Stimulated activated CD8-positive, alpha-beta memory T cell treated with anti-CD3 and anti-CD28 coated beads, Interleukin-7, amount 100 ng/mL, for 24 hours (primary cell): Measurements from ENCODE around the gene ANKS6.

ENCODE experiments used
- DNase-seq: peaks from one replicate; pipeline ENCODE4 v3.0.0-alpha.2; 2020; ENCODE audit warnings: low read depth

The ANKS6 gene

GRCh38 chr9:98790842-98791607 lies 5.3 kb downstream of the ANKS6 start:
- DNase-seq = peak; percentile 38

GRCh38 chr9:98790134-98790841 lies 6.1 kb downstream of the ANKS6 start:
- no peak for DNase-seq

- DNase-seq = no peak
Observed at GRCh38 chr9:98789483-98790133, 6.7 kb downstream of the ANKS6 start.

- no peak for DNase-seq
Observed at GRCh38 chr9:98787766-98788335, 8.5 kb downstream of the ANKS6 start.

- DNase-seq = no peak
Observed at GRCh38 chr9:98786750-98787510, 9.4 kb downstream of the ANKS6 start.

GRCh38 chr9:98784831-98785806 lies 11.2 kb downstream of the ANKS6 start:
- DNase-seq = no peak

GRCh38 chr9:98783518-98784226 lies 12.7 kb downstream of the ANKS6 start:
- DNase-seq = no peak

- no peak for DNase-seq
Observed at GRCh38 chr9:98781588-98782383, 14.6 kb downstream of the ANKS6 start.

- no peak for DNase-seq
Observed at GRCh38 chr9:98780059-98780749, 16.2 kb downstream of the ANKS6 start.

- DNase-seq = no peak
Observed at GRCh38 chr9:98778711-98779530, 17.4 kb downstream of the ANKS6 start.

- no peak for DNase-seq
Observed at GRCh38 chr9:98778251-98778650, 18.1 kb downstream of the ANKS6 start.

- DNase-seq = no peak
Observed at GRCh38 chr9:98777618-98778017, 18.7 kb downstream of the ANKS6 start.

- DNase-seq = no peak
Observed at GRCh38 chr9:98775831-98776441, 20.4 kb downstream of the ANKS6 start.

- DNase-seq = peak; percentile 10
Observed at GRCh38 chr9:98774746-98775145, 21.6 kb downstream of the ANKS6 start.

- no peak for DNase-seq
Observed at GRCh38 chr9:98773721-98774120, 22.6 kb downstream of the ANKS6 start.

GRCh38 chr9:98772364-98773155 lies 23.8 kb downstream of the ANKS6 start:
- DNase-seq = no peak
